SJCRH30 (cell line): ENCODE data around the gene GDE1. TPM values are rescaled to one million over a fixed set of nuclear protein-coding genes. Genes with fewer than 3 reads are reported as not detected.

Experiments
- DNase-seq, 2 experiments: peaks; one replicate each; pipeline ENCODE4 v3.0.0-alpha.2; 2015 to 2020
- H3K27ac ChIP-seq: fragments of 250-450 bp; sonication (Bioruptor Pico); 2 replicates; pipeline ENCODE4 v1.5.1; 2020; ENCODE audit warnings: mild to moderate bottlenecking, moderate library complexity
- H3K27me3 ChIP-seq: fragments of 250-450 bp; sonication (Bioruptor Pico); 2 replicates; pipeline ENCODE4 v1.5.1; 2020; ENCODE audit warnings: mild to moderate bottlenecking, moderate library complexity
- H3K36me3 ChIP-seq: fragments of 250-450 bp; sonication (Bioruptor Pico); 2 replicates; pipeline ENCODE4 v1.5.1; 2020; ENCODE audit warnings: mild to moderate bottlenecking, moderate library complexity
- H3K4me1 ChIP-seq: fragments of 250-450 bp; sonication (Bioruptor Pico); 2 replicates; pipeline ENCODE4 v1.5.1; 2020; ENCODE audit warnings: mild to moderate bottlenecking, moderate library complexity
- H3K4me3 ChIP-seq: fragments of 250-450 bp; sonication (Bioruptor Pico); 2 replicates; pipeline ENCODE4 v1.5.1; 2020; ENCODE audit warnings: mild to moderate bottlenecking, moderate library complexity
- H3K9me3 ChIP-seq: fragments of 250-450 bp; sonication (Bioruptor Pico); replicated peaks from 2 replicates; pipeline ENCODE4 v1.5.1; 2020; ENCODE audit warnings: mild to moderate bottlenecking, moderate library complexity
- total RNA-seq: library from RNA; depleted of rRNA; stranded (reverse); fragments of >200 nt; shearing (Covaris generic); gene quantifications from 2 replicates; pipeline ENCODE4 v1.2.3, GENCODE V29; 2014

GDE1 gene
- total RNA-seq, 1 experiment from 2014 or later = 45.3 TPM

DNA sequence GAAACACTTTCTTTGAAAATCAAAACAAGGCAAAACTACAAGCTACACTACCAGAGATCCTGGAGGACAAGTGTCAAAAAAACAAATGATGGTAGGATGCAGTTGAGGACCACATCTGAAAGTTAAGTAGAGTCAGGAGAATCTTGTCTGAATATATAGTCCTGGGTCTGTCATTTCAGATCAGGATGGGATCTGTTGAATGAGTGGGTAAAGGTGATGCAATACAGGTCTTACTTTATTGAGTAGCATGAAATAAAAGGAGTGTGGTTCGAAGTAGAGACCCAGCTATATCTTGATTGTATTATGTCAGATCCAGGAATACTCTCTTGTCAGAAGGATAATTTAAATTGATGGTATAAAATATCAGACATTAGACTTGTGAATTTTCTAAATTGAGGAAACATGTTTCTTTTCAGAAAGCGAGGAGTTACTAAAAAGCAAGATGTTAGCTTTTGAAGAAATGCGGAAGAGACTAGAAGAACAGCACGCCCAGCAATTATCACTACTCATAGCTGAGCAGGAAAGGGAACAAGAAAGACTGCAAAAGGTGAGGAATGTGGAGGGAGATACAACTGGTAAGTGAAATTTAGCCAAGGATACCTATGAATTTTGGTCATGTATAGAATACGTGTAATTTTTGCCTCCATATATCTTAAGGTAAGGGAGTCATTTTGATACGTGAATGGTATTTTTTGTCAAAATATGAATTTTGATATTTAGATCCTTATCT is 18.5 kb upstream of the GDE1 start:
- H3K9me3 ChIP-seq = no peaks in the 10 kb centered on the region
- no peak overlapping the region for H3K27ac ChIP-seq
- DNase-seq = no peak
- no peaks in the 10 kb centered on the region for H3K27me3 ChIP-seq
- H3K36me3 ChIP-seq = peaks cover 63% of the 10 kb centered on the region
- H3K4me3 ChIP-seq = no peak overlapping the region
- H3K4me1 ChIP-seq = no peaks in the 10 kb centered on the region

DNA sequence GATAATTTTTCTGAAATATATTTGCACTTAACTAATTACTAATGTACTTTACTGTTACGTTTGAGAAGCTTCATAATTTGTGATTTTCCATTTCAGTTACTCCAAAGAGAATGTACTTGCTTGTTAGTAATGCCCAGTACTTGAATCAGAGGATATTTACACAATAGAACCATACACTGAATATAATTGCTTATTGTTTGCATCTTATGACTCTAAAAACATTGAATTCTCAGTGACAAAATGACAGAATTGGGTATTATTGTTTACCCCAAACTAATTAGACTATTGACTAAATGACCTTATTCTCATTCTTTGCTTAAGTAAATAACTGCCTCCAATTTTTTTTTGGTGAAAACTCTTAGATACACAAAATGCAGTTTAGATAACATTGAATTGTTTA is 10.7 kb upstream of the GDE1 start:
- Histone ChIP-seq H3K27me3 (no peaks in the 10 kb centered on the region), H3K4me1 (no peaks in the 10 kb centered on the region), H3K36me3 (peaks cover 50% of the 10 kb centered on the region), H3K9me3 (no peaks in the 10 kb centered on the region), H3K27ac (no peak overlapping the region), H3K4me3 (no peak overlapping the region)
- no peak for DNase-seq

DNA sequence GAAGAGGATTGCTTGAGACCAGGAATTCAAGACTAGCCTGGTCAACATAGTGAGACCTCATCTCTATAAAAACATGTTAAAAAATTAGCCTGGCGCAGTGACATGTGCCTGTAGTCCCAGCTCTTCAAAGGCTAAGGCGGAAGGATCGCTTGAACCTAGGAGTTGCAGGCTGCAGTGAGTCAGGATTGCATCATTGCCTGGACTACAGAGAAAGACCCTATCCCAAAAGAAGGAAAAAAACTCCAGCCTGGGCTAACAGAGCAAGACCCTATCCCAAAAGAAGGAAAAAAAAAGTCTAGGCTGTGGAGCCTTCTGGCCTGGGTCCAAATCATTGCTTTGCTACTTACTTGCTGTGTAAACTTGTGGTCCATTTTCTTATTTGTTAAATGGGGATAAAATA is 6.8 kb upstream of the GDE1 start:
- peaks cover 28% of the 10 kb centered on the region for H3K36me3 ChIP-seq
- no peak overlapping the region for H3K4me3 ChIP-seq
- DNase-seq = no peak
- H3K4me1 ChIP-seq = no peaks in the 10 kb centered on the region
- H3K9me3 ChIP-seq = no peaks in the 10 kb centered on the region
- no peaks in the 10 kb centered on the region for H3K27me3 ChIP-seq
- H3K27ac ChIP-seq = no peak overlapping the region

DNA sequence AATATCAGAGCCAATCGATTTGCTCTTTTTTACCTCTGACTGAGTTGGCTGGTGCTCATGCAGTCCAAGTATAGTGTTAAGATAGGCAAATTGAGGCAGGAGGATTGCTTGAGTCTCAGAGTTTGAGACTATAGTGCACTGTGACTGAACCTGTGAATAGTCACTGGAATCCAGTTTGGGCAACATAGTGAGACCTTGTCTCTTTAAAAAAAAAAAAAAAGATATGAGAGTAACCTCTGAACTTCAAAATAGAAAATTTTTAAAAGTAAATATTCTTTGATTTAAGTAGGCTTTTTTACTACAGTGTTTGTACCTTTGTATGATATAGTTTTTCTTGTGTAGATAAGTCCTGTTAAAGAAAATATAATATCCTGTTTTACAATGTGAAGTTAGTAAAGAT is 5.3 kb upstream of the GDE1 start:
- no peak for DNase-seq
- no peaks in the 10 kb centered on the region for H3K4me1 ChIP-seq

DNA sequence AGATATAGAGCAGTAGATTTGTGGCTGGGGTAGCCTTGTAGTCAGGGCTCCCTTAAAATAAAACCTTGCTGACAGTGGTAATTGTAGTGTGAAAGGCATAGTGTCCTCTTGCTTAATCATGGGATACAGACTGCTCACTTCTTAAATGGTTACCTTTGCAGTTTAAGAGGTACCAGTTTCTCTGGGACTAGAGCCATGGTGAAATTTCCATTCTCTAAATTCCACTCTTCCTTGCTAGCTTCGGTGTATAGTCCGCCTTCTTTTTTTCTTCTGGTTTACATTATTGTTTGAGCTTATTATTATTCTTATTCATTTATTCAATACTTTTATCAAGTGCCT is 3.5 kb upstream of the GDE1 start:
- Histone ChIP-seq H3K4me3 (peak overlapping the region; percentile 89), H3K36me3 (peaks cover 11% of the 10 kb centered on the region), H3K27me3 (no peaks in the 10 kb centered on the region), H3K9me3 (no peaks in the 10 kb centered on the region), H3K4me1 (no peaks in the 10 kb centered on the region), H3K27ac (no peak overlapping the region; the same call in 1 of the 2 replicates)
- DNase-seq = no peak

More for the DNA sequence above, 5.3 kb upstream of the GDE1 start:
- no peaks in the 10 kb centered on the region for H3K27me3 ChIP-seq
- H3K36me3 ChIP-seq = peaks cover 17% of the 10 kb centered on the region
- H3K9me3 ChIP-seq = no peaks in the 10 kb centered on the region
- no peak overlapping the region for H3K27ac ChIP-seq
- H3K4me3 ChIP-seq = no peak overlapping the region

DNA sequence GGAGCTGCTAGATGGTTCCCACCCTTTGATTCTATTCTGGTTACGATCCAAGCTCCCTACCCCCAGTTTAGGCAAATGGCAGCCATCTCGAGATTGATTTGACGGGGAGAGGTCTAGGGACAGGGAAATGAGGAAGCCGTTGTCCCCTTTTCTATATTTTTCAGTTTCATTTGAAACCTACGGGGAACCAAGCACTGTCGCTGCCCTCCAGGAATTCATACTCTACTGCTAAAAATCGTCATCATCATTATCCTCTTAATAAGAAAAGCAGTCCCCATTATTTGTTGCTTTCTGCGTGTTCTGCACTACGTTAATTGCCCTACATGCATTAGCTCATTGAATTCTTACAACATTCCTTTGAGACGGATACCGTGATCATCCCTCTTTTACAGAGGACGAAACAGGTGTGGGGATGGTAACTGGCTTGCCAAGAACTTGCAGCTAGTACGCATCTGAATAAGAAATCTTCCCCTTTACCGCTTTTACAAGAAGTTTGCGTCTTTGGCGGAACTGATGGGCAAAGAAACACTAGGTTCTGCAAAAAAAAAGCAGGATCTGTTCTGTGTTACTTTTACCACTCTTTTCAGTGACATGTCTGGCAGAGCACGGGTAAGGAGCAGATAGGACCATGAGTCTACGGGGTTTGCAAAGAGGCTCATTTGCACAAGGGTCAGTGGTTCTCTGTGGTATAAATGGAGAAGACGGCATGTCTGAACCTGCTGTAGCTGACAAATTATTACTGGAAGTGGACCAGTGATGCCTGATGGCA is 2.9 kb upstream of the GDE1 start:
- H3K4me3 ChIP-seq = peak overlapping the region; percentile 89
- DNase-seq = peak; percentile 5 to 20
- H3K36me3 ChIP-seq = peaks cover 11% of the 10 kb centered on the region
- no peaks in the 10 kb centered on the region for H3K4me1 ChIP-seq
- H3K27ac ChIP-seq = peak overlapping the region; percentile 67
- H3K27me3 ChIP-seq = no peaks in the 10 kb centered on the region
- H3K9me3 ChIP-seq = no peaks in the 10 kb centered on the region

DNA sequence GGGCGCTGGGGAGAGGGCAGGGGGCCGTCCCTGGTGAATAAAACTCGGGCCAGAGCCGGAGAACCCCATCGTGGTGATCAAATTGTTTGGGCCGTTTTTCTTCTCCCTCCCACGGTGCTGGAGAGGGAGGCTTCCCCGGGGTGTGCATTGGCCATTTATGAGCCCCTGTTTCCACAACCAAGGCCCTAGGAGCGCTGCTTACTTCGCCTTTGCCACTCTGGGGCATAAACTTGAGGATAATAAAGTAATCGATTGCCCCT is 2.4 kb upstream of the GDE1 start:
- Histone ChIP-seq H3K36me3 (peaks cover 11% of the 10 kb centered on the region), H3K4me3 (peak overlapping the region; percentile 89), H3K9me3 (no peaks in the 10 kb centered on the region), H3K27me3 (no peaks in the 10 kb centered on the region), H3K4me1 (no peaks in the 10 kb centered on the region), H3K27ac (peak overlapping the region; percentile 67)
- DNase-seq = peak in 1 of 2 experiments; percentile 18

DNA sequence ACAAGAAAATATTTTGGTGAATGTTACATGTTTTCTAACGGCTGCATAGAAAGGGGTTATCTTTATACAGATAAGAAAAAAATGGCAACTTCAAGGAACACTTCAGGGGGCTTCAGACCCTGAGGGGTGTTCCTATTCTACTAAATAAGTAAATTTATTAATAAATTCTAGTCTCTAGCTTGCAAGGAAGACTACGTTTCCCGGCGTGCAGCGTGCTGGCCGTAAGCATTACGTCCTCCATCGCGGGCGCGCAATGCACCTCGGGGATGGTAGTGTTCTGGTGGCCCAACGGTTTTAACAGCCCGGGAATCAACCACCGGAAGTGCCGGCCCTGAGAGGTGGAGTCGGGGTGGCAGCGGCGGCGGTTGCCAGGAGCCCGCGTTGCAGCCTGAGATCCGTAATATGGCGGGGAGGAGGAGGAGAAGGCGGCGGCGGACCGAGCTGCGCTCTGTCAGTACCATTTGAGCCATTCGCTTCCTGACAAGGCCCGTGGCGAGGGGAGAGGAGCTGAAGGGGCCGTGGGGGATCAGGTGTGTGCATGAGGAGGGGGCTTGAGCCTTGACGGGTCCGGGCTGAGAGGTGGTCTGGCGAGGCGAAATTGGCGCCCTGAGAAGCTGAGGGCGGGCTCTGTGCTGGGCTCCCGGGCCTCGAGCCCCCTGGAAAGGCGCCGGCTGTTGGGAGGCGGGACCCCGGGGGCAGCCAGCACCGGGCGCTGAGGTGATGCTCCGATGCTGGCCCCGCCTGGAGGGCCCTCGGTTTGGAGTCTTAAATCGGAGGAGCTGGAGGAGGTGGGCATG is 1.9 kb upstream of the GDE1 start, which contains the start of gene CCP110:
Gene CCP110, plus strand, starts transcription at position 384 of the 797 bp plus-strand sequence. CDS start 3,940 bp downstream, outside the sequence.
- Histone ChIP-seq H3K27ac (peak within 1 kb of the TSS; percentile 67), H3K4me1 (no peaks in the 10 kb centered on the region)

DNA sequence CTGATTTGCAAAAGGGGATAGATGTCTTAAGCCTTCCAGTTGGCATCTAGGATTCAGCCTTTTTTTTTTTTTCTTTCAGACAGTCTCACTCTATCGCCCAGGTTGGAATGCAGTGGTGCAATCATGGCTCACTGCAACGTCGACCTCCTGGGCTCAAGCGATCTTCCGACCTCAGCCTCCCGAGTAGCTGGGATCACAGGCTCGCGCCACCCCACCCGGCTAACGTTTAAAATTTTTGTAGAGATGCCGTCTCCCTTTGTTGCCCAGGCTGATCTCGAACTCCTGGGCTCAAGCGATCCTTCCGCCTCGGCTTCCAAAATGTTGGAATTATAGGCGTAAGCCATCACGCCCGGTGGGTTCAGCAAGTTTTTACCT is 1.3 kb upstream of the GDE1 start:
- no peak for DNase-seq
- Histone ChIP-seq H3K9me3 (no peaks in the 10 kb centered on the region), H3K4me3 (peak overlapping the region; percentile 89), H3K4me1 (no peaks in the 10 kb centered on the region), H3K27me3 (no peaks in the 10 kb centered on the region), H3K36me3 (peaks cover 4% of the 10 kb centered on the region), H3K27ac (peak overlapping the region; percentile 67; the same call in 1 of the 2 replicates)

More for the DNA sequence above, 1.9 kb upstream of the GDE1 start, which contains the start of gene CCP110:
- DNase-seq = peak; percentile 95
- Histone ChIP-seq H3K27me3 (no peaks in the 10 kb centered on the region), H3K9me3 (no peaks in the 10 kb centered on the region), H3K4me3 (peak within 1 kb of the TSS; percentile 89), H3K36me3 (peaks cover 8% of the 10 kb centered on the region)

DNA sequence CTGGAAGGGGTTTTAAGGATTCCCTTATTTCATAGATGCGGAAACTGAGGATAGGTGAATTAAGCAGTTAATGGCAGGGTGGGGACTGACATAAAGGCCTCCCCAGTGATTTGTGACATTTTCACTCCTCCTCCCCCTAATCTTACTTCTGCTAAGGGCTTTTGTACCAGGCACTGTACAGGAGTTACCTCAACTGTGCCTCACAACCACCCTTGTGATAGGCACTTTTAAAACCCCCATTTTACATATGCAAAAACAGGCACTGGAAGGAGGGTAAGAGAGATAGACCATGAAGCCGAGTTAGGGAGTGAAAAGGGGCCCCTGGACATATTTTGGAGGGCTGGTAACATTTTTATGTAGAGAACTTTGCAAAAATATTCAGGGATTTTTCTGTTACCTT is 862 bp upstream of the GDE1 start:
- no peak for DNase-seq

DNA sequence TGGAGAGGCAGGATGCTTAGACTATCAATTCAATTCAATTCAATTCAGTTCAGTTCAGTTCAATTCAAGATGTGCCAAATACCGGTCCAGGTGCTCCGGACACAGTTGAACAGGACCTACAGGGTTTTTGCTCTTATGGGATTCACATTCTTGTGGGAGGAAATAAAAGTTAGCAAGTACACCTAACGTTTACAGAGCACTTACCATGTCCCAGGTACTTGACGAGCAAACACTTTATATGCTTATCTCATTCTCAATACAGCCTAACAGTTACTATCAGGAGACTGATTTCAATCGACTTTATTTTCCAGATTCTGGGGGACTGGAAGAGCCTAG is 467 bp upstream of the GDE1 start:
- Histone ChIP-seq H3K9me3 (no peaks in the 10 kb centered on the region), H3K27me3 (no peaks in the 10 kb centered on the region), H3K36me3 (no peaks in the 10 kb centered on the region), H3K4me1 (no peaks in the 10 kb centered on the region), H3K27ac (no peak overlapping the region), H3K4me3 (peak overlapping the region; percentile 72)
- no peak for DNase-seq

More for the DNA sequence above, 862 bp upstream of the GDE1 start:
- Histone ChIP-seq H3K4me3 (no peak overlapping the region), H3K9me3 (no peaks in the 10 kb centered on the region), H3K36me3 (no peaks in the 10 kb centered on the region), H3K27ac (no peak overlapping the region), H3K4me1 (no peaks in the 10 kb centered on the region), H3K27me3 (no peaks in the 10 kb centered on the region)

DNA sequence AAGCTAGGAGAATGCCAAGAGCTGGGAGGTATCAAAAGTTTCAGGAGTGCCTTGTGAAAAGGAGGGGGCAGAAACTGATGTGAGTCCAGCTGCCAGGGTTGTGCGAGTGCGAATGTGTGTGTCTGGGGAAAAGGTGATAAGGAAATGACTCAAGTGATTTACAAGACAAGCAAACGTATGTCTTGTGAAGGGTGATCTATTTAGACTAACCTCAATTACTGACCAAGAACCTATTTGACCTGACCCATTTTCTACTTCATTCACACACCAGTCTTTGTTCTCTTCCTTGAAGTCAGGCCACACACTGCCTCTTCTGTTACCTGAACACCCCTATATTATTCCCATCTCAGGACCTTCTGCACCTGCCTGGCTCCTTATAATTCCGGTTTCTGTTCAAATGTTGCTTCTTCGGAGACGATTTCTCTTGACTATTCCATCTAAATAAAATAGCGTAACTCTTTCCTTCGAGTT is 1.0 kb downstream of the GDE1 start:
- Histone ChIP-seq H3K4me3 (peak overlapping the region; percentile 72), H3K4me1 (no peaks in the 10 kb centered on the region), H3K9me3 (no peaks in the 10 kb centered on the region), H3K36me3 (peaks cover 3% of the 10 kb centered on the region; the same call in 1 of the 2 replicates), H3K27me3 (no peaks in the 10 kb centered on the region), H3K27ac (no peak overlapping the region)
- no peak for DNase-seq

DNA sequence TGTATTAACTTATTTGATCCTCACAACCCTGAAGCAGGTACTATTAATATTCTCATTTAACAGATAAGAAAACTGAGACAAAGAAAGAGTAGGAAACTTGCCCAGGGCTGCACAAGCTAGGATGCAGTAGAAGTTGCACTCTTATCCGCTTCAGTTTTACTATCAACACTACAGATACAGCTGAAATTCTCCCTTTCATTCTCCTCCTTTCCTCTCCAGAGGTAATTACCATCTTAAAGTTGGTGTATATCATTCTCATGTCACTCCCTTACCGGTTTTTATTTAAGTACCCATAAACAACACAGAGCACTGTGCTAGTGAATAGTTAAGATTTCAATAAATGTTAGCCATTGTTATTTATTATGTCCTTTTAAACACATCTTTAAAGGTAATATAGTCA is 3.5 kb downstream of the GDE1 start:
- H3K27me3 ChIP-seq = no peaks in the 10 kb centered on the region
- no peaks in the 10 kb centered on the region for H3K4me1 ChIP-seq
- H3K36me3 ChIP-seq = peaks cover 13% of the 10 kb centered on the region

DNA sequence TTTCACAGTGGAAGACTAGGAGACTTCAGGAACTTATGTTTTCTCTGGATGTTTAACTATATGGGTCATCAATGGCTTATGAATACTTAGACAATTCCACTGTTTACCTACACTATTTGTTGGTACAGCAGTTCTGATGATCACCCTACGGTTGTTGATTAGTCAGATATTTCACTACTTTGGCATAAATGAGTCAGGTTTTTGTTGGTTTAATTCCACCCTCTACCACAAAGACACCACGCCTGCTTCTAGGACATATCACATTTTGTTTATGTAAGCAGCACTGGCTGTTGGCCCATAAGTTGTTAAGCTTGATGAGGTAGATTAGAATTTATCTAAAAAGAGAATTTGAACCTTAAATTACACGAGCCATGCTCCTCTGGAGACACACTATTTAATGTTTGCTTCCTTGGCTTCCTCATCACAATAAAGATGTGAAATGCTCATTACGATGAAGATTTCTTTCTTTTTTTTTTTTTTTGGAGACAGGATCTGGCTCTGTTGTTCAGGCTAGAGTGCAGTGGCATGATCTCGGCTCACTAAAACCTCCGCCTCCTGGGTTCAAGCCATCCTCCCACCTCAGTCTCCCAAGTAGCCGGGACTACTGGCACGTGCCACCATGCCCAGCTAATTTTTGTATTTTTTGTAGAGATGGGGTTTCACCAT is 4.3 kb downstream of the GDE1 start:
- H3K27ac ChIP-seq = no peak overlapping the region
- no peak overlapping the region for H3K4me3 ChIP-seq
- no peak for DNase-seq
- H3K36me3 ChIP-seq = peaks cover 13% of the 10 kb centered on the region
- H3K27me3 ChIP-seq = no peaks in the 10 kb centered on the region
- no peaks in the 10 kb centered on the region for H3K9me3 ChIP-seq
- no peaks in the 10 kb centered on the region for H3K4me1 ChIP-seq

More for the DNA sequence above, 3.5 kb downstream of the GDE1 start:
- no peaks in the 10 kb centered on the region for H3K9me3 ChIP-seq
- DNase-seq = no peak
- no peak overlapping the region for H3K27ac ChIP-seq
- H3K4me3 ChIP-seq = no peak overlapping the region
